Measurements from ENCODE around the gene EFHC1.
"Not testable (repeated sequence)": the region's sequence is repeated elsewhere in the genome, so short reads cannot be mapped to it uniquely, and the experiment has no call there.

The EFHC1 gene

DNA sequence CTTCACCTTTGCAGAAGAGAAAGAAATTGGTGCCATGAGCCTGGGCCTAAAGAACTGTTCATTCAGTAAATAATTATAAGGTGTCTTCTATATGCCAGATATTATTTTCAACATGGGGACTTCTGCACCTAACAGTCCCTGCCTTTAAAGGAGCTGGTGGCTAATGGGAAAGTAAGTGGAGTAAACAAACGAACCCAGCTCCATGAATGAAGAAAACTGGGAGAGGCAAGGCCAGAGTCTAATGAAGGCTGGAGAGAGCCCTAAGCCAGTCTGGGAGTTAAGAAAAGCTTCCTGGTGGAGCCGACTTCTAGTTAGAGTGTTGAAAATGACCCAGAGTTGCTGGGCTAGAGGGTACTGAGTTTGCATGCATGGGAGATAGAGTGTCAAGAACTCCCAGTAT lies 24.2 kb upstream of the EFHC1 start:
- DNase-seq (ENCODE audit: low read depth in 2 of 2): no peak

DNA sequence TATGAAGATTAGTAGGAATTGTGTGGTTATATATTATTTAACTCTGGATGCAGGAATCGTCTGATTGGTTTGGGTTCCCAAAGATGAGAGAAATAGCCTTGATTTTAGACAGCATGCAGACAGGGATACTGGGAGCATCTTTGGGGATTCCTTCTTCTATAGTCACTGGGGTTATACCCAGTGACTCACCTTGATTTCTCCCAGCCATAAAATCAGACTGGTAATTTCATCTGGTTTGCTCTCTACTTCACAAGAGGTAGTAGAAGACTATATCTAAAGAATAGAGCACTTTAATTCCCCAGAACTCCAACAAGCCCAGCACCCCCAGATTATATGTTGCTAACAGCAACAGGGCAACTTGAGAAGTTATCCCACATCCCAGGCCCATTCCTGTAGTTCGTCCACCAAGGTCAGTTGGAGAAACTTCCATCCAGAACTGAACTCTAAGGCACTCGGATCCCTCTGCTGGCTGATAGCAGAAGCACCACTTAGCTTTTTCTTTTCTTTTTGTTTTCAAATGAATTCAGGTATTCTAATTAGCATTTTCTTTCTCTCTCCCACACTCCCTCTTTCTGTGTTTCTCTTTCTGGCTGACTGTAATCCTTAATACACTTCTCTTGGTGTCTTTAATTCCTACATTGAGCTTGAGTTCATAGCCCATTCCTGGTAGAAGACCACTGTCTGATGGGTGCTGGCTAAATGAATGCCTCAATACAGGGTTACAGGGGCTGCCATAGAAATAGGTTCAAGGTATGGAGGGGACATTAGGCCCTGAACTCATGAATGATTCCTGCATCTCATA lies 20.4 kb upstream of the EFHC1 start:
- DNase-seq (ENCODE audit: low read depth in 2 of 2): no peak

DNA sequence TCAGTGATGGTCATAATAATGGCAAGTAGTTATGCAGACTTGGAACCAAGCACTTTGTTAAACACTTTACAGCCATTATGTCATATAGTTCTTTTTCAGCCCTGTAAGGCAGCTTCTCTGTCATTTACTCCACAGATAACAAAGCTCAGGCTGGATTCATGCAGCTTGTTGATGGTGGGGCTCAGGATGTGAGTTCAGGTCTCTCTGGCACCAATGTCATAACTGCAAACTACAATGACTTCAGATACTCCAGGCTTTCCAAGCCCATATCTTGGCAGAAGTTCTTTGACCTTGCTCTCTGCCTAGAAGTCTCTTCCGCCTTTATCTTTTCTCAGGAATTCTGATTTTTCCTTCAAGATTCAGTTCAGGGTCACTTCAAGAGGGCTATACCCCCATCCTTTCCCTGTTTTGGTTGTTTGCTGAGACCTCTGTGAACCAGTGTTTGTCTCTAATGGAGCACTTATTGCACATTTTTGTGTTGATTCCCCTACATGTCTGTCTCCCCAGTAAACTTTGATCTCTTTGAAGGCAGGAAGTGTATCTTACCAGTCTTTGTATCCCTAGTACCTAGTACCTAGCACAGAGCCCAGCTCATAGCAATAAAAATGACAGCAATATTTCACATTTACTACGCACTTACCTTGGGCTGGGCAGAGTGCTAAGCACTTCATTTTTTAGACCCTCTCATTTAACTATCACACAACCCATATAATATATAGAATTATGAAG lies 19.7 kb upstream of the EFHC1 start:
- no peak for DNase-seq (ENCODE audit: low read depth in 2 of 2)

DNA sequence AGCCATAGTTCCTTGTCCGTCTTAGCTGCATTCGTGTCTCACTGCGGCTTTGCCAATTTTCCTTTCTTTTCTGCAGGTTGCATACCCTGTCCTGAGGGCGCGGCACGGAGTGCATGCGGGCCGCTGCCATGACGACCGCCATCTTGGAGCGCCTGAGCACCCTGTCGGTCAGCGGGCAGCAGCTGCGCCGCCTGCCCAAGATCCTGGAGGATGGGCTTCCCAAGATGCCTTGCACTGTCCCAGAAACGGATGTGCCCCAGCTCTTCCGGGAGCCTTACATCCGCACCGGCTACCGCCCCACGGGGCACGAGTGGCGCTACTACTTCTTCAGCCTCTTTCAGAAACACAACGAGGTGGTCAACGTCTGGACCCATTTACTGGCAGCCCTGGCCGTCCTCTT lies 17.1 kb upstream of the EFHC1 start:
- DNase-seq (ENCODE audit: low read depth in 2 of 2): no peak

DNA sequence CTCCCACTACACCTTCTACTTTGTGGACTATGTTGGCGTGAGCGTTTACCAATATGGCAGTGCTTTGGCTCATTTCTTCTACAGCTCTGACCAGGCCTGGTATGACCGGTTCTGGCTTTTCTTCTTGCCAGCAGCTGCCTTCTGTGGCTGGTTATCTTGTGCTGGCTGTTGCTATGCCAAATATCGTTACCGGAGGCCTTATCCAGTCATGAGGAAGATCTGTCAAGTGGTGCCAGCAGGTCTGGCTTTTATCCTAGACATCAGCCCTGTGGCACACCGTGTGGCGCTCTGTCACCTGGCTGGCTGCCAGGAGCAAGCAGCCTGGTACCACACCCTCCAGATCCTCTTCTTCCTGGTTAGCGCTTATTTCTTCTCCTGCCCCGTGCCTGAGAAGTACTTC lies 16.5 kb upstream of the EFHC1 start:
- DNase-seq (ENCODE audit: low read depth in 2 of 2): no peak

DNA sequence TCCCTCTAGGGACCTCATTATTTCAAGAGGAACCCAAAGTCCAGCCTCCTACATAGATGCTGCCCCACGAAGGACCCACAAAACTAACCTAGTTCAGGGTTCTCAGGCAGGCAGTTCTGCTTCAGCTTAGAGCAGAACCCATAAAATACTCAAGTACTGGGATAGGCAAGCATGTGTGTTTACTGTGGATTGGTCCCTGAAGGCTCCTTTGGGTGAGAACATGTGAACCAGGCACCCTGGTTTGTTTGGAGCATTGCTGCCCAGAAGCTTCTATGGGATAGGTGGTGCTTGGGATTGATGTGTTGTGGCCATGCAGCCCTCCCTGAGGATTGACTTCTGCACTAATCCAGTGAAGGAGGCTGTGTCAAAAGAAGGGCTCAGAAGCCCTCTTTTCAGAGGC lies 14.9 kb upstream of the EFHC1 start:
- no peak for DNase-seq (ENCODE audit: low read depth in 2 of 2)

DNA sequence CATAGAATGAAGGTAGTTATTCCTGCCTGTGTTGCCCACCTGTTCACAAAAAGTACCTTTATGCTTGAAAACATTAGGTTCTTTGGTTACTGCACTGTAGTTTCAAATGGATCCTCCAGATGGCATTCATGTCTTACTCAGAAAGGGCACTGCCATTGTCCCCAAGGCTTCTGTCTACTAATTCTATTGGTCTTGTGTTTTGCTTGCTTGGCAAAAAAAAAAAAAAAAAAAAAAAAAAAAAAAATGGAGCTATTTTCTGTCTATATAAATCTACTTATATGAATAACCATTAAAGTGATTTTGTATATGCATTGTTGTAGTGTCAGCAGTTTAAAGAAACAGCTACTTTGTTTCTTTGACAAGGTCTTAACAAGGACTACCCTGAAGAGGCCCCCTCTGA lies 12.7 kb upstream of the EFHC1 start:
- no peak for DNase-seq (ENCODE audit: low read depth in 2 of 2)

DNA sequence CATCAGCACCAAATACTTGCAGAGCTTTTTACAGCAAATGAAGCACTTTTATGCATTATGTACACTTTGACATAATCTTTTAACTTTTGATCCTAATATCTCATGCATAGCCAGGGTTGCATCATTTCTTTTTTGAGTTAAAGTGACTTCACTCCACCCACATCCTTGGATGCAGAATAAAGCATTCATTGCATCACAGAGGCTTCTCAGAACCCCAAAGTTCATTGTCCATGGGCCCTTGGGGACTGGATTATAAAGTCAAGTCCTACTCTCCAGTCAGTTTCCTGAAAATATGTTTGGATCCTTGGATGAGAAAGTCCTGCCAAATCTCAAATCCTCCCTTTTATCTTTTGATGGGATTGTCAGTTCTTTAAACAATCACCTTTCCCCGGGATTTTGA lies 10.6 kb upstream of the EFHC1 start:
- no peak for DNase-seq (ENCODE audit: low read depth in 2 of 2)

DNA sequence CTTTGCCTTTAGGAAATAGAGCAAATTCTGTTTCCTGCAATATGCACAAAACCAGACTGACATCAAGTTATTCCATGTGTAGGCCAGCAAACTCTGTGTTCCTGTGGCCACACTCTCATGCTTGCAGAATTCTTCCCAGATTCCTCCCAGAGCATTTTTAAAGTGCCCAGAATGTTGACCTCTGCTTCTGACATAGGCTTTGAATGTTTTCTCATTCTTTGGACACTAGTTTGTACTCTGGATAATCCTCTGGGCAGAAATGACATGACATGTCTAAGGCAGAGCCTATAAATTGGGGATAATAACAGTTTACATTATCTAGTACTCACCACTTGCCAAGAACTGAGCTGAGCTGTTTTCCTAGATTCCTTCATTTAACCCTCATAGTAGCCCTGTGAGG lies 9.2 kb upstream of the EFHC1 start:
- DNase-seq (ENCODE audit: low read depth in 2 of 2): no peak

DNA sequence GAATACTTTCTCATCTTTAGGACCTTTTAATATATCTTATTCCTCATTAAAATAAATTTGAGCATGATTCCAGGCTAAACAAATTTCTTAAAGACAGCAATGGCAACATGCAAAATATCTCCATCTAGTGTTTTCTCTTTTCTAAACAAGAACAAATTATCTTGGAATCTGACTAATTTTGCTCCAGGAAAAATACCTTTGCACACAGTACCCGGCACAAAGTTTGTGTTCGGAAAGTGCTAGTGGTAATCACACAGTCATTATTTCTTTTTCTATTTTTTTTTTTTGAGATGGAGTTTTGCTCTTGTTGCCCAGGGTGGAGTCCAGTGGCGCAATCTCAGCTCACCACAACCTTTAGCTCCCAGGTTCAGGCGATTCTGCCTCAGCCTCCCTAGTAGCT lies 8.2 kb upstream of the EFHC1 start:
- no peak for DNase-seq (ENCODE audit: low read depth in 2 of 2)

DNA sequence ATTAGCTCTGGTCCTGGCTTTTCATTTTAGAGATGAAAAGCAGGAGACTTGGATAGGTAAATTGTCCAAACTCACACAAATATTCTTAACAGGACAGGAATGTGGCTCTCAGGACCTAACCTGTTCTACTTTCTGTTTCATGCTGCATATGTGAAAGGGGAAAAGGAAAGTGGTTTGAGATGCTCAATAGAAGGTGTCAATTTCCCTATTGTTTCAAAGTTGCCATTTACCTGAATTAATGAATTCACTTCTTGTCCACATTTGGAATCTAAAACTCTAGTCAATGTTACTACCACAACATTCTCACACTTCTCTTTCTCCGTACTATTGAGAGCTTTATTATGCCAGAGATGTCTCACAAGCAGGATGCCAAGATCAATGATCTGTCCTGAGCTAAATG lies 4.8 kb upstream of the EFHC1 start:
- no peak for DNase-seq (ENCODE audit: low read depth in 2 of 2)

DNA sequence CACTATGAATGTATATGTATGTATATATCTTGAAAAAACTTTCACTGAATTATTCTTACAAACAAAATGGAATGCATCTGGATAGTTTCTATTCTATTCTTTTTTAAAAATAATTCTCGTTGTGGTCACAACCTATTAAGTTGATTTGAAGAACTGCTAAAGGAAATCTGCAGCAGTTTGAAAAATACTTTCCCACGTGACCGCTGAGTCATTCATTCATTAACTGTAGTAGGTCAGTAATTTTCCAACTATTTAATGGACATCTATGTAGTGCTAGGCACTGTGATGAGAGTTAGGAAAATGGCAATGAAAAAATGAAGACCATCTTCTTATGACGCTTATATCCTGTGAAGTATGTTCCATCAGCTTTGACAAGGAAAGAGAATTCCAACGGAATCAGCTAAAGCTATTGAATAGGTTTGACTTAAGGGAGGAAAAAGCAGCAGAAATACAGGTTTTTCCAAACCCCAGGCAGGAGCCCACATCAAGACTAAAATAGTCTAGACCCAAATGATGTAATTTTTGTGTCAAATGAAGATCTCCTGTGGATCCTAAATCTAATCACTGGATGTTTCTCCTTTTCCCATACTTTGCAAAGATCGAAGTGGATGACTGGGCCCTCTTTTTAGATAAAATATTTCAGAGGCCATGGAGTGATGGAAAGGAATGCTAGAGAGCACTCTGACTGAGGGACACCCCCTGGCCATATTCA lies 4.1 kb upstream of the EFHC1 start:
- no peak for DNase-seq (ENCODE audit: low read depth in 2 of 2)

DNA sequence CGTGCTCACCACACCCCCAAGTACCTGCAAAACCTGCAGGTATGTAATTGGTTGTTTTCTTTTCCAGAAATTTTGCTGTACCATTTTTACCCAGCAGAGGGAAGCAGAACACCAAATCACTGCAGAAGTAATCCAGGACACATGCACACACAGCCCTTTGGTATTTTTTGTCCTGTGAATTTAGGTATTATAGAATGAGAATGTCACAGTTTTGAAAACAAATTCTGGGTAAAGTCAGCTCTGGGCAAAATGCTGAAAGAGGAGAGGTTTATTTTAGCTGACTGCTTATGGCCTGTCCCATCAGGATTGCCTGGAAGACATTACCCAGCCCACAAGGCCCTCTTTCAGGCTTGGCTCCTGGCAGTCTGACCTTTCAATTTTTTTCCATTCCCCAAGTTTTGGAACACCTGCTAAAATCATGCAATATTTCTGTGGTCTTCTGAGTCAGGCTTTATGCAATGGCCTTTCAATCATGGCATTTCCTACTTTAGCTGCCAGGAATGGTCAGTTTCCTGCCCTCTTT lies 3.5 kb upstream of the EFHC1 start:
- DNase-seq (ENCODE audit: low read depth in 2 of 2): no peak

DNA sequence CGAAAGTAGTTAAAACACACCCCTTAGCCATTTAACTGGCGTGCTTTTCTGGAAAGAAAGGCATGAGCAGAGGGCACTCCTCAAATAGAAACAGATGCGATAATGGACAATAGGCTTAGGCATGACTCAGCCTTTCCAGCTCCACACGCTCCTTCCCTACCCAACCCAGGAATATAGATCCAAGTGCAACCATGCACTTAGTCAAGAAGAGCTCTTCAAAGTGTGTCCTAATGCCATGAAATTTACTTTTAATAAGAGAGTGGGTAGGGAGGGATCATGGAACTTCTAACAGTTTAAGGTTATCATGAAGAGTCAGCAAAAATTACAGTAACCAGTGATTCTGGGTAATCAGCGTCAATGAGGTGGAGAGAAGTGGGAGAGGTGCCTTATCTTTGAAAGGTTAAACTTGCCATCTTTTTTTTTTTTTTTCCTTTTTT lies 2.4 kb upstream of the EFHC1 start:
- DNase-seq (ENCODE audit: low read depth in 2 of 2): no peak

DNA sequence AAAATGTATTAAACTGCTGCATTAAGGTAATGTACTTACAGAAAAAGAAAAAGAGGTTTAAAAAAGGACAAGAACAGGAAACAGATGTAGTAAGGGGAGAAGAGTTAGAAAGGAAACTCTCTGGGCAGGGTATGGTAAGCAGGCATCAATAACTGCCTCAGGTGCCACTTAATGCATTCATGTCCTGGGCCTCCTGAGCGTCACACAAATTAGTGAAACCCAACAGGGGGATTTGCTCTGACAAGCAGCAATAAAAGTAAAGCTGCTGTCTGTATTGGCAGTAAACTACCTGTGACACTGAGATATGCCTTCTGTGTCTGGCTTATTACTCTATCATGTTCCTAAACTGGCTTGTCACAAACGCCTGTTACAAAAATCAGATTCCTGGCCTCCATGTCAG lies 1.5 kb upstream of the EFHC1 start:
- no peak for DNase-seq (ENCODE audit: low read depth in 2 of 2)

DNA sequence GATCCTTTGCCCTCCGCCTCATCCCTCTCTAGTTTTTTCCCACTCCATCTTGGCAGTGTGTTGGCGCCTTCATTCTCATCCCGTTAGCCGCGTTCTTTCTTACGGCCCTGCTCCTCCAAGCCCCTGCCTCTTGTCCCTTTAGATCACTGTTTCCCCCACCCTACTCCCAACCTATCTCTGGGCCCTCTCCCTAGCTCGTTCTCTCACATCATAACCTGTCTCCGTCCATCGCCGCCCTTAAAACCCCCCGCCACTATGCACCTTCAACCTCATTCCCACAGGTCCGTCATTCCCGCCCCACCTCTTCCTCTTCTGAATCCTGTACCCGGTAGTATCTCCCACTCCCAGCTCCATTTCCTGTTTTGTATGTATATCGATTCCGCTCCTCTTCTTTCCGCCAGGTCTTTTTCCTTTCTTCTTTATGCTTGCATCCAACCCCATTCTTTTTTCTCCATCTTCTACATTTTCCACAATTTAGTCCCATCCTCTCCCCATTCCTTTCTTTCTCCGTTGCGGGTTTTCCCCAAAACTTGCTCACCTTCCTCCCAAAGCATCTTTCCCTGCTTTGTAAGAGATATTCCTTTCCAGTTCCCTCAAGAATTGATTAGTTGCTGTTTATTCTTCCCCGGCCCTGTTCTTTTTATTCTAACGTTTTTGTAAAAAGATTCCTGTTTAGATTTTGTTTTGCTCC lies 671 bp downstream of the EFHC1 start:
- DNase-seq (ENCODE audit: low read depth in 2 of 2): no peak

DNA sequence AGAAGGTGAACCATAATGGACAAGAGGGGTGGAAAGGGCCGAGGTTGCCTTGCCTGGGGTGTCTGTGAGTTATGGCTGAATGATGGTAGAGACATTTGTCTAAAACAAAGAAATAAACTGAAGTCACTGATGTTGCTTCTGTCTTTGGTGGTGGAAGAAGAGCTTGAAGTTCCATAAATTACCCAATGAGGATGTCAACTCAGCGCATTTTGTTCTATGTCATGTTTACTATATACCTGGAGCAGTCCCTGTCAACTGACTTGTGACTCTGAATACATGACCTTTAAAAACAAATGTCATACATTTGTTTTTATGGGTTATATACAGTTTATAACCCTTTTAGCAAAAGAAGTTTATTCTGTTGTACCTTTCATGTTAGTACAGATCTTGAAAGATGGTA lies 2.0 kb downstream of the EFHC1 start:
- no peak for DNase-seq (ENCODE audit: low read depth in 2 of 2)

DNA sequence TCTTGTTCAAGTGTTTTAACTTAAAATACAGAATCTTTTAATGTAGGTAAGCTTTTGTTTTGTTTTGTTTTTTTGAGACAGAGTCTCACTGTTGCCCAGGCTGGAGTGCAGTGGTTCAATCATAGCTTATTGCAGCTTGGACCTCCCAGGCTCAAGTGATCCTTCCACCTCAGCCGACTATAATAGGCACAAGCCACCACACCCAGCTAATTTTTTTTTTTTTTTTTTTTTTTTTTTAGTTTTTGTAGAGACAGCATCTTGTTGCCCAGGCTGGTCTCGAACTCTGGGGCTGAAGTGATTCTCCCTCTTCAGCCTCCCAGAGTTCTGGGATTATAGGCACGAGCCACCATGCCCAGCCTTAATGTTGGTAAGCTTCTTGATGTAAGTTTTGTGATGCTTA lies 3.3 kb downstream of the EFHC1 start:
- no peak for DNase-seq (ENCODE audit: low read depth in 2 of 2)

DNA sequence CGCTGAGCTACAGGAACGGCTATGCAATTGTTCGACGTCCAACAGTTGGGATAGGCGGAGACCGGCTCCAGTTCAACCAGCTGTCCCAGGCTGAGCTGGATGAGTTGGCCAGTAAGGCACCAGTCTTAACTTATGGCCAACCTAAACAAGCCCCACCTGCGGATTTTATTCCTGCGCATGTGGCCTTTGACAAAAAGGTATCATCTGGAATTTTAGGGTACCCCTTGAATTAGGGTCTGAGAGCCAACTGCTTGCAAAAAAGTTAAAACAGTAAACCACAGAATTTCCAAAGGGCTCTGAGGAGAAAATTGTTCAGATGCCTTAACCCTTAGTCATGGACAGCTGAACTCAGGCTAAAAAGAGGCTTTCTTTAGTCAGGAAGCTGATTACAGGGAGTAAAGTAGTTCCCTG lies 3.8 kb downstream of the EFHC1 start:
- DNase-seq (ENCODE audit: low read depth in 2 of 2): peak; percentile 81 to 83

DNA sequence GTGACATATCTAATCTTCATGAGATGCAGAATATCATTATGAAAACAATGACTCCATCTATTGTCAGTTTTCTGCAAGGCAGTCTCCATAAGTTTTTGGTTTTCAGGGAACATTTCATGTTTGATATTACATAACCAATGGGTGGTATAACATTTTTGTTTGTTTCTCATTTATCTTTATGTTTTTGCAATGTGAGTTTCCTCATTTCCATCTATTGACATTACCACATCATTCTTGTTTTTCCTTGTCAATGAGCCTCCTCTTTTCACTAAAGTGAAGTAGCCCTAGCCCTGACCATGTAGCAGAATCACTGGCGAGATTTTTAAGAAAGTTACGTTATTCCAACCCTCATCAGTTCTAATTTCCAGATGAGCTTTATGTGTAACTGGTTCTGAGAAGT lies 4.4 kb downstream of the EFHC1 start:
- no peak for DNase-seq (ENCODE audit: low read depth in 2 of 2)

DNA sequence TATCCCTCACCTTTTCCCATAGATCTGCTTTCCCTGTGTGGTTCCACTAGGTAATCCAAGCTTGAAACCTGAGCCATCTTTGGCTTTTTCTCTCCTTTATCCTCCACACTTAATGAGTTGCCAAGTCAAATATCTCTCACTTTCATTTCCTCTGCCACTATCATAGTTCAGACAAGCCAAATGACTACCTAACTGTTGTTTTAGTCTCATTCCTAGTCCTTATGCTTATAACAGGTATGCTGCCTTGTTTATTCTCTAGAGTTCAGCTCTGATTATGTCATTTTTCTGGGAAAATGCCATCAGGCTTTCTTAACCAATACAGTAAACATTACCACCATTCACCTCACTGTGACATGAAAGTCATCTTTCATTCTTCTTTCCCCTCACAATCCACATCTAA lies 6.5 kb downstream of the EFHC1 start:
- DNase-seq (ENCODE audit: low read depth in 2 of 2): no peak

DNA sequence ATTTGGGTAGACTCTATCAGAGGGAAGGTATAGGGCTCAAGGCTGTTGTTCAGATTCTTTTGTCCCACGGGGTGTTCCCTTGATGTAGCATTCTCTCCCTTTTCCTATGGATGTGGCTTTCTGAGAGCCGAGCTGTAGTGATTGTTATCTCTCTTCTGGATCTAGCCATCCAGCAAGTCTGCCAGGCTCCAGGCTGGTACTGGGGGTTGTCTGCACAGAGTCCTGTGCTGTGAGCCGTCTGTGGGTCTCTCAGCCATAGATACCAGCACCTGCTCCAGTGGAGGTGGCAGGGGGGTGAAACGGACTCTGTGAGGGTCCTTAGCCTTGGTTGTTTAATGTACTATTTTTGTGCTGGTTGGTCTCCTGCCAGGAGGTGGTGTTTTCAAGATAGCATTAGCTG lies 13.2 kb downstream of the EFHC1 start:
- not testable (repeated sequence) for DNase-seq (ENCODE audit: low read depth in 2 of 2)
